A549 (cell line): ENCODE results near the gene PRRC1.

Experiments
- POLR2A ChIP-seq: IDR thresholded peaks from 2 replicates; pipeline ENCODE4 v1.6.1; 2012; ENCODE audit warnings: mild to moderate bottlenecking, low read length
- TF ChIP-seq, protein P1 (sequence below): IDR thresholded peaks from 2 replicates; pipeline ENCODE4 v1.6.1; 2012
- TF ChIP-seq, protein P2 (sequence below): fragments of >200 bp; sonication (Bioruptor Twin); formaldehyde crosslinking; IDR thresholded peaks from 3 replicates; pipeline ENCODE4 v1.5.1; 2016

DNA sequence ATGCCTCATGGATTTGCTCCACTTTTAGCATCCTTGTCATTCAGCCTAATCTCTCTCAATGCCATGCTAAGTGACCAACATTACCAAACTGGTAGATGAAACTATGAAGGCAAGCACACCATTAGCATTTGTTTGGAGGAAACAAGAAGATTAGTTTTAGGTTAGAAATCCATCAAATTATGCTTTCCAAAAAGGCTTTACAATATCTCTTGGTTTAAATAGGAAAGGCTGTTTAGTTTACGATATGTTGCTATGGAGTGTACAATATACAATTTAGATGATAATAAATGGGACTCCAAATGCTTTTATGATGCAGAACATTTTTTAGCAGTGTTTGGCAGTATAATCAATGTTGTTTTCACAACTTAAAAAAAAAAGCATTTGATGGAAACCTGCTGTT lies 83.7 kb downstream of the PRRC1 start:
- no peak for TF ChIP-seq POLR2A
- TF ChIP-seq, protein P1, sequence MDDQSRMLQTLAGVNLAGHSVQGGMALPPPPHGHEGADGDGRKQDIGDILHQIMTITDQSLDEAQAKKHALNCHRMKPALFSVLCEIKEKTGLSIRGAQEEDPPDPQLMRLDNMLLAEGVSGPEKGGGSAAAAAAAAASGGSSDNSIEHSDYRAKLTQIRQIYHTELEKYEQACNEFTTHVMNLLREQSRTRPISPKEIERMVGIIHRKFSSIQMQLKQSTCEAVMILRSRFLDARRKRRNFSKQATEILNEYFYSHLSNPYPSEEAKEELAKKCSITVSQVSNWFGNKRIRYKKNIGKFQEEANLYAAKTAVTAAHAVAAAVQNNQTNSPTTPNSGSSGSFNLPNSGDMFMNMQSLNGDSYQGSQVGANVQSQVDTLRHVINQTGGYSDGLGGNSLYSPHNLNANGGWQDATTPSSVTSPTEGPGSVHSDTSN = no peak
- TF ChIP-seq, protein P2, sequence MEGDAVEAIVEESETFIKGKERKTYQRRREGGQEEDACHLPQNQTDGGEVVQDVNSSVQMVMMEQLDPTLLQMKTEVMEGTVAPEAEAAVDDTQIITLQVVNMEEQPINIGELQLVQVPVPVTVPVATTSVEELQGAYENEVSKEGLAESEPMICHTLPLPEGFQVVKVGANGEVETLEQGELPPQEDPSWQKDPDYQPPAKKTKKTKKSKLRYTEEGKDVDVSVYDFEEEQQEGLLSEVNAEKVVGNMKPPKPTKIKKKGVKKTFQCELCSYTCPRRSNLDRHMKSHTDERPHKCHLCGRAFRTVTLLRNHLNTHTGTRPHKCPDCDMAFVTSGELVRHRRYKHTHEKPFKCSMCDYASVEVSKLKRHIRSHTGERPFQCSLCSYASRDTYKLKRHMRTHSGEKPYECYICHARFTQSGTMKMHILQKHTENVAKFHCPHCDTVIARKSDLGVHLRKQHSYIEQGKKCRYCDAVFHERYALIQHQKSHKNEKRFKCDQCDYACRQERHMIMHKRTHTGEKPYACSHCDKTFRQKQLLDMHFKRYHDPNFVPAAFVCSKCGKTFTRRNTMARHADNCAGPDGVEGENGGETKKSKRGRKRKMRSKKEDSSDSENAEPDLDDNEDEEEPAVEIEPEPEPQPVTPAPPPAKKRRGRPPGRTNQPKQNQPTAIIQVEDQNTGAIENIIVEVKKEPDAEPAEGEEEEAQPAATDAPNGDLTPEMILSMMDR = no peak
